ENCODE results near the gene TMEM132C. TPM values are rescaled to one million over a fixed set of nuclear protein-coding genes. Genes with fewer than 3 reads are reported as not detected.

The TMEM132C gene
- total and polyA plus RNA-seq, 2 experiments from 2014 or later, result not detected

- H4K20me1 ChIP-seq (replicated peaks; ENCODE audit: insufficient read depth), result no peaks in the 10 kb centered on the region
- no peak overlapping the region for H3K27ac Mint-ChIP-seq
- H3K27me3 ChIP-seq (ENCODE audit: insufficient read depth), result no peaks in the 10 kb centered on the region
- H3K27ac ChIP-seq (ENCODE audit: low read depth), result no peak overlapping the region
- no peaks in the 10 kb centered on the region for H3K9me2 ChIP-seq (ENCODE audit: insufficient read depth)
- H3K79me2 ChIP-seq (replicated peaks; ENCODE audit: insufficient read depth), result no peaks in the 10 kb centered on the region
- H3K4me3 Mint-ChIP-seq, result no peak overlapping the region
- no peaks in the 10 kb centered on the region; the same call in 2 of the 3 replicates for H3K4me1 Mint-ChIP-seq
- peaks cover 46% of the 10 kb centered on the region for H3K36me3 Mint-ChIP-seq (ENCODE audit: low read depth)
- no peak overlapping the region for H2AFZ ChIP-seq
- no peak overlapping the region for H3K4me3 ChIP-seq
- DNase-seq (ENCODE audit: low spot score) (no peak), ATAC-seq (no peak)
- peaks cover 10% of the 10 kb centered on the region for H3K27me3 Mint-ChIP-seq (ENCODE audit: insufficient read depth, low read depth, poor library complexity)
- H3K4me1 ChIP-seq (ENCODE audit: insufficient read depth), result no peaks in the 10 kb centered on the region
- no peaks in the 10 kb centered on the region for H3K36me3 ChIP-seq (ENCODE audit: insufficient read depth)
- H3K9me3 Mint-ChIP-seq, result peaks cover 88% of the 10 kb centered on the region; the same call in 2 of the 3 replicates
- no peak overlapping the region for H3K4me2 ChIP-seq
- H3F3A ChIP-seq (replicated peaks; ENCODE audit: low read depth), result no peaks in the 10 kb centered on the region
- TF ChIP-seq JUNB (IDR thresholded peaks at IDR 0.05; ENCODE audit: unreplicated experiment), result no peak
- no peak for TF ChIP-seq CREB1 (CRISPR knock-in tag; IDR thresholded peaks at IDR 0.05; ENCODE audit: low read depth)
- TF ChIP-seq EZH2phosphoT487 (IDR thresholded peaks at IDR 0.05; ENCODE audit: unreplicated experiment), result no peak
- no peak for TF ChIP-seq NANOG (IDR thresholded peaks at IDR 0.05; ENCODE audit: borderline replicate concordance)
- TF ChIP-seq ZNF114 (CRISPR knock-in tag; IDR thresholded peaks at IDR 0.05), result no peak
- TF ChIP-seq STAT1 (IDR thresholded peaks at IDR 0.05; ENCODE audit: unreplicated experiment), result no peak
- no peak for TF ChIP-seq POLR2AphosphoS5 (IDR thresholded peaks at IDR 0.05; ENCODE audit: low read depth)
- TF ChIP-seq, protein P1, sequence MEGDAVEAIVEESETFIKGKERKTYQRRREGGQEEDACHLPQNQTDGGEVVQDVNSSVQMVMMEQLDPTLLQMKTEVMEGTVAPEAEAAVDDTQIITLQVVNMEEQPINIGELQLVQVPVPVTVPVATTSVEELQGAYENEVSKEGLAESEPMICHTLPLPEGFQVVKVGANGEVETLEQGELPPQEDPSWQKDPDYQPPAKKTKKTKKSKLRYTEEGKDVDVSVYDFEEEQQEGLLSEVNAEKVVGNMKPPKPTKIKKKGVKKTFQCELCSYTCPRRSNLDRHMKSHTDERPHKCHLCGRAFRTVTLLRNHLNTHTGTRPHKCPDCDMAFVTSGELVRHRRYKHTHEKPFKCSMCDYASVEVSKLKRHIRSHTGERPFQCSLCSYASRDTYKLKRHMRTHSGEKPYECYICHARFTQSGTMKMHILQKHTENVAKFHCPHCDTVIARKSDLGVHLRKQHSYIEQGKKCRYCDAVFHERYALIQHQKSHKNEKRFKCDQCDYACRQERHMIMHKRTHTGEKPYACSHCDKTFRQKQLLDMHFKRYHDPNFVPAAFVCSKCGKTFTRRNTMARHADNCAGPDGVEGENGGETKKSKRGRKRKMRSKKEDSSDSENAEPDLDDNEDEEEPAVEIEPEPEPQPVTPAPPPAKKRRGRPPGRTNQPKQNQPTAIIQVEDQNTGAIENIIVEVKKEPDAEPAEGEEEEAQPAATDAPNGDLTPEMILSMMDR (conservative IDR thresholded peaks at IDR 0.05; ENCODE audit: low read depth in 2 of 2), result no peak
- TF ChIP-seq, protein P2, sequence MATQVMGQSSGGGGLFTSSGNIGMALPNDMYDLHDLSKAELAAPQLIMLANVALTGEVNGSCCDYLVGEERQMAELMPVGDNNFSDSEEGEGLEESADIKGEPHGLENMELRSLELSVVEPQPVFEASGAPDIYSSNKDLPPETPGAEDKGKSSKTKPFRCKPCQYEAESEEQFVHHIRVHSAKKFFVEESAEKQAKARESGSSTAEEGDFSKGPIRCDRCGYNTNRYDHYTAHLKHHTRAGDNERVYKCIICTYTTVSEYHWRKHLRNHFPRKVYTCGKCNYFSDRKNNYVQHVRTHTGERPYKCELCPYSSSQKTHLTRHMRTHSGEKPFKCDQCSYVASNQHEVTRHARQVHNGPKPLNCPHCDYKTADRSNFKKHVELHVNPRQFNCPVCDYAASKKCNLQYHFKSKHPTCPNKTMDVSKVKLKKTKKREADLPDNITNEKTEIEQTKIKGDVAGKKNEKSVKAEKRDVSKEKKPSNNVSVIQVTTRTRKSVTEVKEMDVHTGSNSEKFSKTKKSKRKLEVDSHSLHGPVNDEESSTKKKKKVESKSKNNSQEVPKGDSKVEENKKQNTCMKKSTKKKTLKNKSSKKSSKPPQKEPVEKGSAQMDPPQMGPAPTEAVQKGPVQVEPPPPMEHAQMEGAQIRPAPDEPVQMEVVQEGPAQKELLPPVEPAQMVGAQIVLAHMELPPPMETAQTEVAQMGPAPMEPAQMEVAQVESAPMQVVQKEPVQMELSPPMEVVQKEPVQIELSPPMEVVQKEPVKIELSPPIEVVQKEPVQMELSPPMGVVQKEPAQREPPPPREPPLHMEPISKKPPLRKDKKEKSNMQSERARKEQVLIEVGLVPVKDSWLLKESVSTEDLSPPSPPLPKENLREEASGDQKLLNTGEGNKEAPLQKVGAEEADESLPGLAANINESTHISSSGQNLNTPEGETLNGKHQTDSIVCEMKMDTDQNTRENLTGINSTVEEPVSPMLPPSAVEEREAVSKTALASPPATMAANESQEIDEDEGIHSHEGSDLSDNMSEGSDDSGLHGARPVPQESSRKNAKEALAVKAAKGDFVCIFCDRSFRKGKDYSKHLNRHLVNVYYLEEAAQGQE (IDR thresholded peaks at IDR 0.05; ENCODE audit: unreplicated experiment), result no peak
- TF ChIP-seq EZH2 (IDR thresholded peaks at IDR 0.05; ENCODE audit: low read depth, unreplicated experiment), result no peak
- no peak for TF ChIP-seq ETS1 (IDR thresholded peaks at IDR 0.05)
- TF ChIP-seq ZNF462 (CRISPR knock-in tag; IDR thresholded peaks at IDR 0.05), result no peak
- no peak for TF ChIP-seq ZNF331 (CRISPR knock-in tag; IDR thresholded peaks at IDR 0.05; ENCODE audit: low read depth)
Measured at GRCh38 chr12:128594521-128594920, 327.6 kb downstream of the TMEM132C start.

Data from GM23338 (cell line).